HFF-Myc (cell line): ENCODE results near the gene ATG9A.
A peak's percentile ranks its signal among the peaks of the same experiment; 100 is the strongest.

Experiments used
- DNase-seq: peaks from one replicate; pipeline ENCODE4 v3.0.0-alpha.2; 2011; ENCODE audit warnings: low read depth; ENCODE audit errors: extremely low read depth
- H3K4me3 ChIP-seq: replicated peaks from 2 replicates; pipeline ENCODE4 v1.5.1; 2011; ENCODE audit warnings: low read depth, mild to moderate bottlenecking, control low read depth, low read length
- TF ChIP-seq, protein P1 (sequence below): IDR thresholded peaks from 2 replicates; pipeline ENCODE4 v1.5.1; 2012; ENCODE audit warnings: mild to moderate bottlenecking, low read depth, low read length, control low read depth; ENCODE audit errors: missing control alignments

Gene ATG9A

DNA sequence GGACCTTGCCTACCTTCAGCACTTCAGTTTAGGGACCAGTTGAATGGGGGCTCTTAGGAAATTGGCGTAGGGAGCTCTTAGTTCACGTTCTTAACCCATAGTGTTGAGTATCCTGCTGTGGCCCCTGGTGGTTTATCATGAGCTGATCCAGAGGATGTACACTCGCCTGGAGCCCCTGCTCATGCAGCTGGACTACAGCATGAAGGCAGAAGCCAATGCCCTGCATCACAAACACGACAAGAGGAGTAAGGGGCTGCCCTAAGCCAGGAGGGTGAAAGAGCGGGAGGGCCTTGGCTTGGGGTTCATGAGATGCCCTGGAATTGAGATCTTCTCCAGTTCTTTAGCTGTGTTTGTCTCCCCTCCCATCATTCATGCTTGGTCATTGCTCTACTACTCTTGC lies 48.5 kb downstream of the ATG9A start:
- no peak for DNase-seq
- no peak overlapping the region for H3K4me3 ChIP-seq
- TF ChIP-seq, protein P1, sequence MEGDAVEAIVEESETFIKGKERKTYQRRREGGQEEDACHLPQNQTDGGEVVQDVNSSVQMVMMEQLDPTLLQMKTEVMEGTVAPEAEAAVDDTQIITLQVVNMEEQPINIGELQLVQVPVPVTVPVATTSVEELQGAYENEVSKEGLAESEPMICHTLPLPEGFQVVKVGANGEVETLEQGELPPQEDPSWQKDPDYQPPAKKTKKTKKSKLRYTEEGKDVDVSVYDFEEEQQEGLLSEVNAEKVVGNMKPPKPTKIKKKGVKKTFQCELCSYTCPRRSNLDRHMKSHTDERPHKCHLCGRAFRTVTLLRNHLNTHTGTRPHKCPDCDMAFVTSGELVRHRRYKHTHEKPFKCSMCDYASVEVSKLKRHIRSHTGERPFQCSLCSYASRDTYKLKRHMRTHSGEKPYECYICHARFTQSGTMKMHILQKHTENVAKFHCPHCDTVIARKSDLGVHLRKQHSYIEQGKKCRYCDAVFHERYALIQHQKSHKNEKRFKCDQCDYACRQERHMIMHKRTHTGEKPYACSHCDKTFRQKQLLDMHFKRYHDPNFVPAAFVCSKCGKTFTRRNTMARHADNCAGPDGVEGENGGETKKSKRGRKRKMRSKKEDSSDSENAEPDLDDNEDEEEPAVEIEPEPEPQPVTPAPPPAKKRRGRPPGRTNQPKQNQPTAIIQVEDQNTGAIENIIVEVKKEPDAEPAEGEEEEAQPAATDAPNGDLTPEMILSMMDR: no peak

- TF ChIP-seq, protein P1: no peak
- H3K4me3 ChIP-seq: peak overlapping the region; percentile 78; the same call in 1 of the 2 replicates
- DNase-seq: no peak
These were observed 49.6 kb downstream of the ATG9A start for GRCh38 chr2:219179601-219180465.

DNA sequence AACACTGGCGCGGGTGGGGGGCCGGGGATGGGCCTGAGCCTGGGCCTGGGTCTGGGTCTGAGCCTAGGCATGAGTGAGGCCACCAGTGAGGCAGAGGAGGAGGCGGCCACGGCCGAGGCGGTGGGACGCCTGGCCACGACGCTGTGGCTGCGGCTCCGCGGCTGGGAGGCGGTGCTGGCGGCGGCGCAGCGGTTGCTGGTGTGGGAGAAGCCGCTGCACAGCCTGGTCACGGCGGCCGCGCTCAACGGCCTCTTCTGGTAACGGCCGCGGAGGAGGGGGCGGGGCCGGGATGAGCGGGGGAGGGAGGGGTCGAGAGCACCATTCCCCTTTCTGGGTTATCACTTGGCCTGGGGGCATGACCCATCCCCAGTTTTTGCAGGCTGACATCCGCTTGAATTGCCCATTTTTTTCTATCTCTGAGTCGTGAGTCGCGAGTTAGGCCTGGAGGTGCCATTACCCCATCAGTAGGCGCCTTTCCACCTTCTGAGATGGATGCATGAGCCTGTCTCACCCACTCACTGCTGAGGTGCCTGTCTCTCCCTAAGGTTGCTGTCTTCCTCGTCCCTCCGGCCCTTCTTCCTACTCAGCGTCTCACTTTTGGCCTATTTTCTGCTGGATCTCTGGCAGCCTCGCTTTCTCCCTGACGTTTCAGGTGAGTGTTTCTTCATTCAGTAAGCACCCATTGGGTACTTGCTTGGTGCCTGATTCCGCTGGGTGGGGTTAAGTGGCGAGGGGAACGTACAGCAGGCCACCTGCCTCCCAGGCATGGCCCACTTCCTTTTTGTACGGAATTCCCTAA lies 50.9 kb downstream of the ATG9A start:
- DNase-seq: no peak
- TF ChIP-seq, protein P1: no peak
- H3K4me3 ChIP-seq: peak overlapping the region; percentile 78

GRCh38 chr2:219177552-219178376 lies 51.7 kb downstream of the ATG9A start, which contains the start of gene RETREG2:
Gene RETREG2, plus strand, starts transcription at chr2:219178275. Its CDS starts 78 bp downstream, at chr2:219178353.
- no peak for DNase-seq
- TF ChIP-seq, protein P1: peak; percentile 7
- peak within 1 kb of the TSS; percentile 78 for H3K4me3 ChIP-seq

- no peak for DNase-seq
- TF ChIP-seq, protein P1: no peak
These were observed 52.5 kb downstream of the ATG9A start, which contains the start of gene CNPPD1 for GRCh38 chr2:219176818-219177551. Gene CNPPD1, minus strand, starts transcription at chr2:219176925. Its CDS starts 97 bp downstream, at chr2:219176828.

More at GRCh38 chr2:219176818-219177551, 52.5 kb downstream of the ATG9A start, which contains the start of gene CNPPD1:
- peak within 1 kb of the TSS; percentile 78 for H3K4me3 ChIP-seq
